ENCODE data around the gene JOSD2.

DNA sequence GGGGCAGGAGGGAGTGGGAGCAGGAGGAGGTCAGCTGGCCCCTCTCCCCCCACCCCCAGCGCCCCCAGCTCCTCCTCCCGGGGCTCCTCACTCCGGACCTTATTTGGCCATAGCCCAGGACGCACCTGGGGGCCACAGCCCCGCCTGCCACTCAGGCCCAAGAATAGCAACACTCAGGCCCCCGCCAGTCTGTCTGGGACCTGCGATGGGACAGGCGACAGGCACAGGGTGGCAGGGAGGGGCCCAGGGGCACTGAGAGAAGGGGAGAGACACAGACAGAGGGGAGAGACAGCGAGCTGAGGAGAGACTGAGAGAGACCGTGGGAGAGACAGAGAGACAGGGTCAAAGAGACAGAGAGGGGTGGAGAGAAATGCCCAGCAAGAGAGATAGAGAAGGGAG, 10.2 kb downstream of the JOSD2 start:
- TF ChIP-seq POLR2AphosphoS5 (IDR thresholded peaks at IDR 0.05), result no peak
- TF ChIP-seq, protein P1, sequence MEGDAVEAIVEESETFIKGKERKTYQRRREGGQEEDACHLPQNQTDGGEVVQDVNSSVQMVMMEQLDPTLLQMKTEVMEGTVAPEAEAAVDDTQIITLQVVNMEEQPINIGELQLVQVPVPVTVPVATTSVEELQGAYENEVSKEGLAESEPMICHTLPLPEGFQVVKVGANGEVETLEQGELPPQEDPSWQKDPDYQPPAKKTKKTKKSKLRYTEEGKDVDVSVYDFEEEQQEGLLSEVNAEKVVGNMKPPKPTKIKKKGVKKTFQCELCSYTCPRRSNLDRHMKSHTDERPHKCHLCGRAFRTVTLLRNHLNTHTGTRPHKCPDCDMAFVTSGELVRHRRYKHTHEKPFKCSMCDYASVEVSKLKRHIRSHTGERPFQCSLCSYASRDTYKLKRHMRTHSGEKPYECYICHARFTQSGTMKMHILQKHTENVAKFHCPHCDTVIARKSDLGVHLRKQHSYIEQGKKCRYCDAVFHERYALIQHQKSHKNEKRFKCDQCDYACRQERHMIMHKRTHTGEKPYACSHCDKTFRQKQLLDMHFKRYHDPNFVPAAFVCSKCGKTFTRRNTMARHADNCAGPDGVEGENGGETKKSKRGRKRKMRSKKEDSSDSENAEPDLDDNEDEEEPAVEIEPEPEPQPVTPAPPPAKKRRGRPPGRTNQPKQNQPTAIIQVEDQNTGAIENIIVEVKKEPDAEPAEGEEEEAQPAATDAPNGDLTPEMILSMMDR (IDR thresholded peaks at IDR 0.05), result no peak

Measured in esophagus muscularis mucosa (tissue), 3 donors.